ENCODE results near the gene FTCD.
A peak's percentile ranks its signal among the peaks of the same experiment; 100 is the strongest.
"Not testable (repeated sequence)": the region's sequence is repeated elsewhere in the genome, so short reads cannot be mapped to it uniquely, and the experiment has no call there.

Gene FTCD, protein sequence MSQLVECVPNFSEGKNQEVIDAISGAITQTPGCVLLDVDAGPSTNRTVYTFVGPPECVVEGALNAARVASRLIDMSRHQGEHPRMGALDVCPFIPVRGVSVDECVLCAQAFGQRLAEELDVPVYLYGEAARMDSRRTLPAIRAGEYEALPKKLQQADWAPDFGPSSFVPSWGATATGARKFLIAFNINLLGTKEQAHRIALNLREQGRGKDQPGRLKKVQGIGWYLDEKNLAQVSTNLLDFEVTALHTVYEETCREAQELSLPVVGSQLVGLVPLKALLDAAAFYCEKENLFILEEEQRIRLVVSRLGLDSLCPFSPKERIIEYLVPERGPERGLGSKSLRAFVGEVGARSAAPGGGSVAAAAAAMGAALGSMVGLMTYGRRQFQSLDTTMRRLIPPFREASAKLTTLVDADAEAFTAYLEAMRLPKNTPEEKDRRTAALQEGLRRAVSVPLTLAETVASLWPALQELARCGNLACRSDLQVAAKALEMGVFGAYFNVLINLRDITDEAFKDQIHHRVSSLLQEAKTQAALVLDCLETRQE

GRCh38 chr21:46155514-46156377 is at the start of gene FTCD:
FTCD (minus strand) TSS chr21:46155579; CDS start chr21:46155523, 56 bp downstream.
- Mint-ChIP-seq H3K9me3 (no peaks in the 10 kb centered on the region), H3K27me3 (no peaks in the 10 kb centered on the region), H3K27ac (no peak within 1 kb of the TSS), H3K4me3 (no peak within 1 kb of the TSS), H3K4me1 (ENCODE audit: low read depth) (no peaks in the 10 kb centered on the region), H3K36me3 (ENCODE audit: low read depth) (no peaks in the 10 kb centered on the region)
- peak; percentile 8 for DNase-seq

GRCh38 chr21:46205166-46205565 is 49.8 kb upstream of the FTCD start:
- Mint-ChIP-seq H3K27me3 (no peaks in the 10 kb centered on the region), H3K4me3 (no peak overlapping the region), H3K27ac (no peak overlapping the region), H3K9me3 (no peaks in the 10 kb centered on the region), H3K4me1 (ENCODE audit: low read depth) (no peaks in the 10 kb centered on the region), H3K36me3 (ENCODE audit: low read depth) (peaks cover 69% of the 10 kb centered on the region)
- no peak for DNase-seq

DNA sequence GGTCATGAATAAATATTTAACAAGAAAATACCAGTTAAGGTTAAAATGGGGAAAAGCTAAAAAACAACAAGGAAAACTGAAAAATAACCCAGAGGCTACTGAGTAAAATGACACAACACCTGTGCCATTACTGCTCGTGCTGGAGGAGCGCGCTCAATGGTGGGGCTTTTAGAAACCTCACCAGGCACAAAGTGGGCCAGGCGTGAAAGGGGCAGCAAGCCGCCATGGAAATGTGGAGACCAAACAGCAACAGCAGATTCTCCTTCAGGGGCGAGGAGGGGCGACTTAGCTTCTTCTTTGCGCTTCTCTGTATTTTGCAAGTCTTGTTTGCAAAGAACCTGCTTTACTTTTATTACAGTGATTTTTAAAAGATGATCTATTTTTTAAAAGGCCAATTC is 47.8 kb upstream of the FTCD start:
- no peaks in the 10 kb centered on the region for H3K9me3 Mint-ChIP-seq
- no peak overlapping the region for H3K27ac Mint-ChIP-seq
- no peaks in the 10 kb centered on the region for H3K4me1 Mint-ChIP-seq (ENCODE audit: low read depth)
- H3K27me3 Mint-ChIP-seq: no peaks in the 10 kb centered on the region
- no peak for DNase-seq
- peaks cover 75% of the 10 kb centered on the region for H3K36me3 Mint-ChIP-seq (ENCODE audit: low read depth)
- no peak overlapping the region for H3K4me3 Mint-ChIP-seq

GRCh38 chr21:46202592-46203202 is 47.3 kb upstream of the FTCD start:
- no peak overlapping the region for H3K4me3 Mint-ChIP-seq
- H3K27ac Mint-ChIP-seq: no peak overlapping the region
- peaks cover 74% of the 10 kb centered on the region for H3K36me3 Mint-ChIP-seq (ENCODE audit: low read depth)
- H3K4me1 Mint-ChIP-seq (ENCODE audit: low read depth): no peaks in the 10 kb centered on the region
- no peaks in the 10 kb centered on the region for H3K9me3 Mint-ChIP-seq
- no peak for DNase-seq
- no peaks in the 10 kb centered on the region for H3K27me3 Mint-ChIP-seq

DNA sequence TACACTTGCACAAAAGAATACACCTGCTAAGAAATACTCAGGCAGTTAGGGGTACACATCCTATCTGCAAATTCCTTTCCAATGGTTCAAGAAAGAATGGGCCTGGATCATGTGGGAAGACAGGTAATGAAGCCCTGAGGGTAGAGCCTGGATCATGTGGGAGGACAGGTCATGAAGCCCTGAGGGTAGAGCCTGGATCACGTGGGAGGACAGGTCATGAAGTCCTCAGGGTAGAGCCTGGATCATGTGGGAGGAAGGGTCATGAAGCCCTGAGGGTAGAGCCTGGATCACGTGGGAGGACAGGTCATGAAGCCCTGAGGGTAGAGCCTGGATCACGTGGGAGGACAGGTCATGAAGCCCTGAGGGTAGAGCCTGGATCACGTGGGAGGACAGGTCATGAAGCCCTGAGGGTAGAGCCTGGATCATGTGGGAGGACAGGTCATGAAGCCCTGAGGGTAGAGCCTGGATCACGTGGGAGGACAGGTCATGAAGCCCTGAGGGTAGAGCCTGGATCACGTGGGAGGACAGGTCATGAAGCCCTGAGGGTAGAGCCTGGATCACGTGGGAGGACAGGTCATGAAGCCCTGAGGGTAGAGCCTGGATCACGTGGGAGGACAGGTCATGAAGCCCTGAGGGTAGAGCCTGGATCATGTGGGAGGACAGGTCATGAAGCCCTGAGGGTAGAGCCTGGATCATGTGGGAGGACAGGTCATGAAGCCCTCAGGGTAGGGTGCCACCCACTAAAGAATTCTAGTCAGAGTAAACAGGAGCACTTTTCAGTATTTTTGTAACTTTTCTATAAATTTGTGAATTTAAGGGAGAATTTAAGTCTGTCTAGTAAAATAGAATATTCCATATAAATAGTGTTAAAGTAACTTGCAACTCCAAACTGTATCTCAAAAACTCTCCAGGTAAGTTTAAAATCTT is 45.8 kb upstream of the FTCD start:
- not testable (repeated sequence) for H3K9me3 Mint-ChIP-seq; H3K27ac Mint-ChIP-seq; H3K4me1 Mint-ChIP-seq (ENCODE audit: low read depth); DNase-seq; H3K27me3 Mint-ChIP-seq; H3K4me3 Mint-ChIP-seq
- peaks cover 79% of the 10 kb centered on the region for H3K36me3 Mint-ChIP-seq (ENCODE audit: low read depth)

- Mint-ChIP-seq H3K27me3 (no peaks in the 10 kb centered on the region), H3K4me3 (no peak overlapping the region), H3K27ac (no peak overlapping the region), H3K36me3 (ENCODE audit: low read depth) (peaks cover 78% of the 10 kb centered on the region), H3K9me3 (no peaks in the 10 kb centered on the region), H3K4me1 (ENCODE audit: low read depth) (no peaks in the 10 kb centered on the region)
- DNase-seq: no peak
Measured at GRCh38 chr21:46199436-46200373, 44.3 kb upstream of the FTCD start.

- no peak overlapping the region for H3K4me3 Mint-ChIP-seq
- no peak overlapping the region for H3K27ac Mint-ChIP-seq
- H3K36me3 Mint-ChIP-seq (ENCODE audit: low read depth): peaks cover 74% of the 10 kb centered on the region
- no peaks in the 10 kb centered on the region for H3K27me3 Mint-ChIP-seq
- H3K4me1 Mint-ChIP-seq (ENCODE audit: low read depth): no peaks in the 10 kb centered on the region
- DNase-seq: peak; percentile 22
- H3K9me3 Mint-ChIP-seq: no peaks in the 10 kb centered on the region
Measured at GRCh38 chr21:46196733-46197132, 41.4 kb upstream of the FTCD start.

- H3K9me3 Mint-ChIP-seq: no peaks in the 10 kb centered on the region
- H3K36me3 Mint-ChIP-seq (ENCODE audit: low read depth): peaks cover 80% of the 10 kb centered on the region
- H3K27ac Mint-ChIP-seq: no peak overlapping the region
- DNase-seq: peak; percentile 3
- H3K4me1 Mint-ChIP-seq (ENCODE audit: low read depth): no peaks in the 10 kb centered on the region
- no peak overlapping the region for H3K4me3 Mint-ChIP-seq
- no peaks in the 10 kb centered on the region for H3K27me3 Mint-ChIP-seq
Measured at GRCh38 chr21:46195595-46196195, 40.3 kb upstream of the FTCD start.

DNA sequence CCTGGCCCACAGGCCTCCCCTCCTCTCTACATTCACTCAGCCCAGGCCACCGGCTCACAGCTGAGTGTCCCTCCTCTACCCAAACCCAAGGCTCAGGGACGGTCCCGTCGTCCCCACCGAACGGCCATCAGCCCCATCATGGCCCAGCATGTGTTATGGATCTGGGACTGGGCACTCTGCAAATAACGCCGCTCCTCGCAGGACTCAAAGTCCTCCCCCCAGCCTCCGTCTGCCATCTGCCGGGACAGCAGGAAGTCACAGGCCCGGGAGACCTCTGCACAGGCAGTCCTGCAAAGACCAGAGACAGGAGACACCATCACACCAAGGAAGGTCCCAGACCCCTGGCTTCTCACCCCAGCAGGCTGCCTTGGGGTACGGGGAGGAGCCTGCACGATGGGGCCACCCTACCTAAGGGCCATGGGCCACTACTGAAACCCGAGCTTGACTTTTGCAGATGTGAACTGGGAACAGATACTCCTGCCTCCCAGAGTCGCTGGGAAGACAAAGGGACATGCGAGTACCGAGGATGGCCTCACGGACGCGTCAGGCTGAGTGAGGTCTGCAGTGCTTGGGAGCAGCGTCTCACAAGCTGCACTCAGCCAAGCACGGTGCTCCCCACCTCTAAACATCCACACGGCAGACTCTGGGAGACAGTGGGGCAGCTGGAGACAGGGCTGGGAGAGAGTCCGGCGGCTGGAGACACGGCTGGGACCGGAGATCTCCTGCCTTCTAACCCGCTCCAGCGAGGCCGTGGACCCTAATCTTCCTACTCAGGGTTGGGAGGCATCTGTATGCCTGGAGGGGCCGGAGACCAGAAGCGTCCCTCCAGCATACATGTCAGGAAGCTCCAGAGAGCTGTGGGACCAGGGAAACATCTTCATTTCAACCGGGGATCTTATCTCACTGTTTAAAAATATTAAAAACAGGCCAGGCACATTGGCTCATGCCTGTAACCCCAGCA is 39.3 kb upstream of the FTCD start:
- DNase-seq: peak; percentile 9
- no peak overlapping the region for H3K27ac Mint-ChIP-seq

DNA sequence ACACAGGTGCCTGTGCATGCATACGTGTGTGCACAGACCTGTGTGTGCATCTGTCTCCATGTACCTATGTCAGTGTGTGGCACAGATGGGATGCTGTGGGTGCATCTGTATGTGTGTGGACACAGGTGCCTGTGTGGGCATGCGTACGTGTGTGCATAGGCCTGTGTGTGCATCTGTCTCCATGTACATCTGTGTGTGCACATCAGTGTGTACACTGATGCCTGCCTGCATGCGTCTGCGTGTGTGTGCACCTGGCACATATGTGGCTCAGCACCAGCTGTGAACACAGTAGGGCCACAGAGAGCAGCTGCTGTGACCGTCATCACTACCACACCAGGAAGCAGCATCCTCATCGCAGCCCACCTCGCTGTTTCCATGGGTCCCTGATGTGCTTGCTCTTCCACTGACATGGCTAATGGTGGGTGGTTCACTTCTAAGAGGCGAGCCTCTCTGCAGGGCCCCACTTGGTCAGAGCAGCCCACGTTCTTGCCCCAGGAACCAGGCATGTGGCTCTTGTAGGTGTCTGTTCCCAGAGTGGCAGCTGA is 38.5 kb upstream of the FTCD start:
- DNase-seq: peak; percentile 13
- no peaks in the 10 kb centered on the region for H3K9me3 Mint-ChIP-seq
- H3K4me1 Mint-ChIP-seq (ENCODE audit: low read depth): no peaks in the 10 kb centered on the region
- peaks cover 62% of the 10 kb centered on the region for H3K36me3 Mint-ChIP-seq (ENCODE audit: low read depth)
- no peak overlapping the region for H3K4me3 Mint-ChIP-seq
- H3K27ac Mint-ChIP-seq: no peak overlapping the region
- H3K27me3 Mint-ChIP-seq: no peaks in the 10 kb centered on the region

More for the DNA sequence above, 39.3 kb upstream of the FTCD start:
- Mint-ChIP-seq H3K27me3 (no peaks in the 10 kb centered on the region), H3K4me3 (no peak overlapping the region), H3K36me3 (ENCODE audit: low read depth) (peaks cover 69% of the 10 kb centered on the region), H3K4me1 (ENCODE audit: low read depth) (no peaks in the 10 kb centered on the region), H3K9me3 (no peaks in the 10 kb centered on the region)

DNA sequence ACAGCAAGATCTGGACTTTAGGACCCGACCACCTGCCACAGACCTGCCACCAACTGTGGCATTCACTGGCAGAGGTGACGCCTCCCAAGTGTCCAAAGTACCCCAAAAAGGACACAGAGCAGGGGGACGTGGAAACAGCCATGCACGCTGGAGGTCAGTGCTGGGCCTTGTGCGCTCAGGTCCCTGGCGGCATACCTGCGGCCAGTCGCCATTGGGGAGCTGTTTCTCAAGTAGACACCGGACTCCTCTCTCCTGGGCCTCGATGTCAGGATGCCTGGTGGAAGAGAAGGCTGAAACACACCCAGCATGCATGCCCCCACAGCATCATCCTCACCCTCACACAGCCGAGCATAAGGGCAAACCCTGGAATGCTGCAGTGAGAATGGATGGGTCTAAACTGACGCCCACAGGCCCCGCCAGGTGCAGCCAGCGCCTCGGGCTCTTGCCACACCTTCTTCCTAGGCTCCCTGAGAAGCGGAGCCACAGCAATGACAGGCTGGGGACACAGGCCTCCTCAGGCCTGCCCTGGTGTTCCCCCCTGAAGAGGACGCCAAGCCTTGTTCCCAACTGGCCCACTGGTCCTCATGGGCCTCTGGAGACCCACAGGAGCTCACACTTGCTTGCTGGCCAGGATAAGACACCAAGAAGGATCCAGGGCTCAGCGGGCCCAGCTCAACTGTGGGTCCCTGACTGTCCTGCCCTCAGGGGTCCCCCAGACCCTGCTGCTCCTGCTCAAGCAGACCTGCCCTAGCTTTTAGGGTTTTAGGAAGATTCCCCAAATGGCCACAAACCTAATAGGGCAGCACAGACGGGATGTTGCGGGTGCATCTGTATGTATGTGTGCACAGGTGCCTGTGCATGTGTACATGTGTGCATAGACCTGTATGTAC is 36.6 kb upstream of the FTCD start:
- H3K27ac Mint-ChIP-seq: no peak overlapping the region
- H3K9me3 Mint-ChIP-seq: no peaks in the 10 kb centered on the region
- DNase-seq: peak; percentile 15
- peaks cover 49% of the 10 kb centered on the region for H3K36me3 Mint-ChIP-seq (ENCODE audit: low read depth)
- H3K27me3 Mint-ChIP-seq: no peaks in the 10 kb centered on the region
- no peak overlapping the region for H3K4me3 Mint-ChIP-seq
- peaks cover 2% of the 10 kb centered on the region for H3K4me1 Mint-ChIP-seq (ENCODE audit: low read depth)
